NCI-H82 (cell line): ENCODE data around the gene RASL11B.

Experiments used
- DNase-seq: peaks from one replicate; lab custom pipeline; 2025; lab: John Stamatoyannopoulos, UW

Gene RASL11B

GRCh38 chr4:52843351-52843750 is 18.8 kb upstream of the RASL11B start:
- DNase-seq, result no peak

- DNase-seq, result no peak
Observed at GRCh38 chr4:52843958-52844357, 18.2 kb upstream of the RASL11B start.

- no peak for DNase-seq
Observed at GRCh38 chr4:52844596-52844995, 17.5 kb upstream of the RASL11B start.

GRCh38 chr4:52846502-52846901 is 15.6 kb upstream of the RASL11B start:
- DNase-seq, result no peak

- DNase-seq, result no peak
Observed at GRCh38 chr4:52848254-52848653, 13.9 kb upstream of the RASL11B start.

GRCh38 chr4:52850406-52851124 is 11.6 kb upstream of the RASL11B start:
- DNase-seq, result no peak

GRCh38 chr4:52852041-52852440 is 10.1 kb upstream of the RASL11B start:
- DNase-seq, result no peak

GRCh38 chr4:52852711-52853110 is 9.4 kb upstream of the RASL11B start:
- no peak for DNase-seq

GRCh38 chr4:52853351-52853750 is 8.8 kb upstream of the RASL11B start:
- no peak for DNase-seq

- DNase-seq, result no peak
Observed at GRCh38 chr4:52856801-52857200, 5.3 kb upstream of the RASL11B start.

- no peak for DNase-seq
Observed at GRCh38 chr4:52860361-52860760, 1.8 kb upstream of the RASL11B start.

- peak; percentile 44 for DNase-seq
Observed at GRCh38 chr4:52861171-52861823, 820 bp upstream of the RASL11B start.

GRCh38 chr4:52862639-52863161 is 583 bp downstream of the RASL11B start:
- DNase-seq, result peak; percentile 45

GRCh38 chr4:52863324-52863723 is 1.2 kb downstream of the RASL11B start:
- peak; percentile 41 for DNase-seq

- DNase-seq, result no peak
Observed at GRCh38 chr4:52864793-52865192, 2.7 kb downstream of the RASL11B start.

- DNase-seq, result no peak
Observed at GRCh38 chr4:52865300-52865699, 3.2 kb downstream of the RASL11B start.

- no peak for DNase-seq
Observed at GRCh38 chr4:52866734-52867133, 4.6 kb downstream of the RASL11B start.

- DNase-seq, result no peak
Observed at GRCh38 chr4:52867163-52867562, 5.0 kb downstream of the RASL11B start.

GRCh38 chr4:52868133-52868532 is 6.0 kb downstream of the RASL11B start:
- DNase-seq, result peak; percentile 20

GRCh38 chr4:52869196-52869595 is 7.1 kb downstream of the RASL11B start:
- DNase-seq, result peak; percentile 92

GRCh38 chr4:52869656-52870055 is 7.5 kb downstream of the RASL11B start:
- peak; percentile 42 for DNase-seq

- no peak for DNase-seq
Observed at GRCh38 chr4:52870225-52870624, 8.1 kb downstream of the RASL11B start.

GRCh38 chr4:52873191-52873590 is 11.1 kb downstream of the RASL11B start:
- no peak for DNase-seq
